Measurements from ENCODE around the gene CLEC4C. TPM values are rescaled to one million over a fixed set of nuclear protein-coding genes. Genes with fewer than 3 reads are reported as not detected.

The CLEC4C gene
- total and polyA plus RNA-seq, 12 donors: not detected

DNA sequence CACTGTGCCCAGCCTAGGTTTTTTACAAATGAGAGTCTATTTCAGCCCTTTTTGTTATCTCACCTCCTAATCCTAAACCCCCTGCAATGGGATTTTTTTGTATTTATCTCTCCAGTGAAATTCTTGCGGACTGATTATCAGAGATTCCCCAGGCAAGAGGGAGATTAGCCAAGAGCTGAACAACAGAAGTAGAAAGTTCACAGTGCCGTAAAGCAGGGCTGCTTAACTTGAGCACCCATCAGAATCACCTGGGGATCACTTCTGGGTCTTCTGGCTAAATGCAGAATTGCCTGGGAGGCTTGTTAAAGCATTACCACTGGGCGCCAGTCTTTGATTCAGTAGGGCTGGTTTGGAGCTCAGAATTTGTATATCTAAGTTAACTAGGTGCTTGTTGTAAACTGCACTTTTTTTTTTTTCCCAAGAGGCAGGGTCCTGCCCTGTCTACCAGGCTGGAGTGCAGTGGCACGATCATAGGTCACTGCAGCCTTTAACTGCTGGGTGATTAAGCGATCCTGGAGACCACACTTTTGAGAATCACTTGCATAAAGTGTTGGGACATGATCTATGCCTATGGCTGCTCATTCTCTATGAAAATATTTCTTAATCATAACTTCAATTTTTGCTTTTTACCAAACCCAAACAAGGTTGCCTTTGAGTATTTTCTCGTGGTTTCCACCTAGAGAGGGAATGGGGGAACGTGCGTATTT, 37.1 kb downstream of the CLEC4C start:
- no peak overlapping the region for H3K27ac ChIP-seq
- TF ChIP-seq, protein P1, sequence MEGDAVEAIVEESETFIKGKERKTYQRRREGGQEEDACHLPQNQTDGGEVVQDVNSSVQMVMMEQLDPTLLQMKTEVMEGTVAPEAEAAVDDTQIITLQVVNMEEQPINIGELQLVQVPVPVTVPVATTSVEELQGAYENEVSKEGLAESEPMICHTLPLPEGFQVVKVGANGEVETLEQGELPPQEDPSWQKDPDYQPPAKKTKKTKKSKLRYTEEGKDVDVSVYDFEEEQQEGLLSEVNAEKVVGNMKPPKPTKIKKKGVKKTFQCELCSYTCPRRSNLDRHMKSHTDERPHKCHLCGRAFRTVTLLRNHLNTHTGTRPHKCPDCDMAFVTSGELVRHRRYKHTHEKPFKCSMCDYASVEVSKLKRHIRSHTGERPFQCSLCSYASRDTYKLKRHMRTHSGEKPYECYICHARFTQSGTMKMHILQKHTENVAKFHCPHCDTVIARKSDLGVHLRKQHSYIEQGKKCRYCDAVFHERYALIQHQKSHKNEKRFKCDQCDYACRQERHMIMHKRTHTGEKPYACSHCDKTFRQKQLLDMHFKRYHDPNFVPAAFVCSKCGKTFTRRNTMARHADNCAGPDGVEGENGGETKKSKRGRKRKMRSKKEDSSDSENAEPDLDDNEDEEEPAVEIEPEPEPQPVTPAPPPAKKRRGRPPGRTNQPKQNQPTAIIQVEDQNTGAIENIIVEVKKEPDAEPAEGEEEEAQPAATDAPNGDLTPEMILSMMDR (IDR thresholded peaks at IDR 0.05): no peak
- TF ChIP-seq POLR2A (IDR thresholded peaks at IDR 0.05): no peak
- H3K4me1 ChIP-seq (replicated peaks in 1 of 2): no peaks in the 10 kb centered on the region
- H3K9me3 ChIP-seq (replicated peaks in 1 of 3): no peaks in the 10 kb centered on the region
- H3K4me3 ChIP-seq: no peak overlapping the region
- no peak for DNase-seq
- no peaks in the 10 kb centered on the region for H3K27me3 ChIP-seq
- H3K36me3 ChIP-seq (replicated peaks in 1 of 2): no peaks in the 10 kb centered on the region
- intact Hi-C loops (cut with DNase I): no loop called here
- WGBS, 4 donors: 68 to 79% (median 72%) methylated on average over 8 of the region's 8 CpGs

DNA sequence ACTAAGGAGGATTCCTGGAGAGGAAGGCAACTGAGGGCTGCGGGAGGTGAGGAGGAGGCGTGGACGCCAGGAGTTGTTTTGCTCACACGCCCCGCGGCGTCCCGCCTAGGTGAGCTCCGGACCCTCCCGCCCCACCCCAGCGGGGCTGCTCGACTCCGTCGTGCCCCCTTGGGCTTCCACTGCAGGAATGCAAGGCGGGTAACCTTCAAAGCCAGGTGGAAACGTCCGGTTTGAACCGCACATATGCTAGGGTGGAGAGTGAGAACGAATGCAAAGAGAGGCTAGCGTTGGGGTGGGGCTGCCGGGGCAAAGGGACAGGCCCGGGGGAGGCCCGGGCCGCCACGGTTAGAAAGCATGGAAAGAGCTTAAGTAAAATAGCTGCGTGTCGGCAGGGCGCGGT, 41.3 kb downstream of the CLEC4C start:
- TF ChIP-seq, protein P1 (IDR thresholded peaks at IDR 0.05): no peak
- no peak for TF ChIP-seq POLR2A (IDR thresholded peaks at IDR 0.05)
- no peak overlapping the region for H3K27ac ChIP-seq
- 88 to 94% (median 92%) methylated on average over 26 to 29 of the region's 29 CpGs for WGBS, 4 donors
- intact Hi-C loops (cut with DNase I): no loop called here
- no peaks in the 10 kb centered on the region for H3K27me3 ChIP-seq
- no peaks in the 10 kb centered on the region for H3K9me3 ChIP-seq (replicated peaks in 1 of 3)
- H3K4me1 ChIP-seq (replicated peaks in 1 of 2): no peaks in the 10 kb centered on the region
- no peak overlapping the region for H3K4me3 ChIP-seq
- H3K36me3 ChIP-seq (replicated peaks in 1 of 2): no peaks in the 10 kb centered on the region
- no peak for DNase-seq

DNA sequence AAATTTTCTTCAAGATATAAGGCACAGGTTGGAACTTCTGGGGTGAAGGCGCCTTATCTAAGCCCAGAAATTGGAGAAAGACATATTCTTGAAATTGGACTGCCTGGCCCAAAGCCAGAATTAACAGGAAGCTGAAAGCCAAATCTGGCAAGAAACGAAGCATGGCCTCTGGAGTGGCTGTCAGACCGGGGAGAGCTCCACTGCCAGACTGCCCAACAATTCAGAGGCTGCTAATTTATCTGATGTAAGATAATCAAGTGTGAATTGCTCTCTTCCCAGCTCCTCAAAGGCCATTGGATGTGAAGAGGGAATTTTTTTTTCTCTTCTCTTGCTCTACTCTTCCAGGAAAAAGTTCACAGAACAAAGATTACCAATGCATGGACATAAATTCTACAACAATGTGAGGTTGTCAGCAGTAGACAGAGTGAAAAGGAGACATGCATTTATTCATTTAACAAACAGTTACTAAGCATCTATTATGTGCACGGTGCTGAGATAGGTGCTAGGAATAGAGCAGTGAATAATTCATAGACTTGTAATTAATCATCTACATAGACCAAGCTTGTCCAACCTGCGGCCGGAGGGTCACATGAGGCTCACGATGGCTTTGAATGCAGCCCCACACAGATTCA, 51.5 kb downstream of the CLEC4C start, which contains the start of gene GDF3:
Gene GDF3 (minus strand): TSS at position 210 of the 632 bp plus-strand sequence. CDS start 47 bp downstream, at position 163.
- intact Hi-C loops (cut with DNase I): no loop called here
- Histone ChIP-seq H3K4me3 (no peak within 1 kb of the TSS), H3K36me3 (replicated peaks in 1 of 2) (no peaks in the 10 kb centered on the region), H3K9me3 (replicated peaks in 1 of 3) (no peaks in the 10 kb centered on the region), H3K4me1 (replicated peaks in 1 of 2) (no peaks in the 10 kb centered on the region), H3K27ac (peak within 1 kb of the TSS in 1 of 5 donors; percentile 21), H3K27me3 (no peaks in the 10 kb centered on the region)
- DNase-seq: peak; percentile 26 to 69 (median 39)
- WGBS, 4 donors: 40 to 47% (median 46%) methylated on average over 7 of the region's 7 CpGs
- no peak for TF ChIP-seq POLR2A (IDR thresholded peaks at IDR 0.05)
- TF ChIP-seq, protein P1 (IDR thresholded peaks at IDR 0.05): no peak

DNA sequence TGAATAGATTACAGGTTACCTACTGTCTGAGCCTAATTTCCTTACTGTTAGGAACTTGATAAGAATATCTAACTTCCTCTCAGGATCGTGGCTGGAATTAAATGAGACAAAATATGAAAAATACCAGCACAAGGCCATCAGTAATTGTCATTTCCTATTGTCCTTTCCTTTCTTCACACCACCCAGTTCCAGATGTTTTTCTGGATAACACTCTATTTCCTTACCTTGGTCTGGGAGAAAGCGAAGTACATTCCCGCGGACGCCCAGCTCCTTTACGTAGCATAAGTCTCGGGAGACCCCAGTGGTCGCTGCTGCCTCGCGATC, 52.0 kb downstream of the CLEC4C start:
- TF ChIP-seq POLR2A (IDR thresholded peaks at IDR 0.05): no peak
- TF ChIP-seq, protein P1 (IDR thresholded peaks at IDR 0.05): no peak
- Histone ChIP-seq H3K36me3 (replicated peaks in 1 of 2) (no peaks in the 10 kb centered on the region), H3K9me3 (replicated peaks in 1 of 3) (no peaks in the 10 kb centered on the region), H3K27me3 (no peaks in the 10 kb centered on the region), H3K4me3 (no peak overlapping the region), H3K27ac (no peak overlapping the region), H3K4me1 (replicated peaks in 1 of 2) (no peaks in the 10 kb centered on the region)
- intact Hi-C loops (cut with DNase I): no loop called here
- DNase-seq: no peak
- WGBS, 4 donors: 45 to 61% (median 50%) methylated on average over 10 of the region's 10 CpGs

Data from adrenal gland (tissue), 12 donors.